A673 (cell line): Measurements from ENCODE around the gene MID1.

Experiments used
- CTCF ChIP-seq: fragments of 300-800, 200-600 bp; sonication (generic); conservative IDR thresholded peaks from 2 replicates; pipeline ENCODE4 v1.5.1; 2017; ENCODE audit warnings: low read depth, mild to moderate bottlenecking, antibody characterized with exemption, low read length, moderate library complexity, mixed read lengths
- EZH2 ChIP-seq: fragments of 200-600 bp; sonication (generic); IDR thresholded peaks from 2 replicates; pipeline ENCODE4 v1.6.1; 2017; ENCODE audit warnings: borderline replicate concordance, low read depth, mild to moderate bottlenecking, mixed read lengths, antibody characterized with exemption, low read length; ENCODE audit not compliant: poor library complexity, severe bottlenecking

- TF ChIP-seq CTCF, result no peak
- no peak for TF ChIP-seq EZH2
Measured at GRCh38 chrX:10479508-10479907, 140.9 kb downstream of the MID1 start.
